ENCODE results near the gene RRP15.

The RRP15 gene

DNA sequence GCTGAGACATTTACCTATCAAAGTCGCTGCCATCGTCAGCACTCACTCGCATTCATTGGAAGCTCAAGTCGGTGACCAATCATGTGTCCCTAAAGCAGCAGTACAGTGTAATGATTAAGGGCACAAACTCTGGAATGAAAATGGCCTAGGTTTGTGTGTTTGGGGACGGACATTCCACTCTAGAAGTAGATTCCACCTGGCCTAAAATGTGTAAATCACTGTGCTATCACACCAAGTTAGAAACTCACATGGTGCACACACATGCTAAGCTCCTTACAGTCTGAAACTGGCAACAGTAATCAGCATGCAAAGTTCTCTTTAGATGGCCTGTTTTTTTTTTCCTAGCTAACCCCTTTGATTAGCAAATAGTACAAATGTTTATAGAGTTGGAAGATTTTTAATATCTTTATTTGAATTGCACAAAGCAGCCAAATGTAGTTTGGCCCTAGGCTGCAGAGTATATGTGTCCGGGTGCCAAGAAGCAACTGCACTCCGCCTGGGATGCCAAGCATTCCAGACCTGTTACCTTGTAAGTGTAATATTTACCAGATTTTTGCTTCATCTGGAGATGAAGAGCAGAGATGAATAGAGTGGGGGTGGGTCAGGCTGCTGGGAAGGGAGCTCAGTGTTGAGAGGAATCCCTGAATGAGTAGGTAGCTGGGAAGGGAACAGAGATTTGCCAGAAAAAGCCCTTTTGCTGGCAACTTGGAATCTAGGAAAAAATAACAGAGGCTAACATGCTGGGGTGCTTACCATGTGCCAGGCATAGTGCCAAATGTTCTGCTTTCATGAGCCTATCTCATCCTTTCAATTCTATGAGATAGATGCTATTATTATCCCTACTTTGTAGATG is 95.3 kb downstream of the RRP15 start:
- TF ChIP-seq, protein P1, sequence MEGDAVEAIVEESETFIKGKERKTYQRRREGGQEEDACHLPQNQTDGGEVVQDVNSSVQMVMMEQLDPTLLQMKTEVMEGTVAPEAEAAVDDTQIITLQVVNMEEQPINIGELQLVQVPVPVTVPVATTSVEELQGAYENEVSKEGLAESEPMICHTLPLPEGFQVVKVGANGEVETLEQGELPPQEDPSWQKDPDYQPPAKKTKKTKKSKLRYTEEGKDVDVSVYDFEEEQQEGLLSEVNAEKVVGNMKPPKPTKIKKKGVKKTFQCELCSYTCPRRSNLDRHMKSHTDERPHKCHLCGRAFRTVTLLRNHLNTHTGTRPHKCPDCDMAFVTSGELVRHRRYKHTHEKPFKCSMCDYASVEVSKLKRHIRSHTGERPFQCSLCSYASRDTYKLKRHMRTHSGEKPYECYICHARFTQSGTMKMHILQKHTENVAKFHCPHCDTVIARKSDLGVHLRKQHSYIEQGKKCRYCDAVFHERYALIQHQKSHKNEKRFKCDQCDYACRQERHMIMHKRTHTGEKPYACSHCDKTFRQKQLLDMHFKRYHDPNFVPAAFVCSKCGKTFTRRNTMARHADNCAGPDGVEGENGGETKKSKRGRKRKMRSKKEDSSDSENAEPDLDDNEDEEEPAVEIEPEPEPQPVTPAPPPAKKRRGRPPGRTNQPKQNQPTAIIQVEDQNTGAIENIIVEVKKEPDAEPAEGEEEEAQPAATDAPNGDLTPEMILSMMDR (IDR thresholded peaks at IDR 0.05; ENCODE audit: extremely low read depth, missing control alignments) = no peak
- no peak for DNase-seq (ENCODE audit: low spot score)

DNA sequence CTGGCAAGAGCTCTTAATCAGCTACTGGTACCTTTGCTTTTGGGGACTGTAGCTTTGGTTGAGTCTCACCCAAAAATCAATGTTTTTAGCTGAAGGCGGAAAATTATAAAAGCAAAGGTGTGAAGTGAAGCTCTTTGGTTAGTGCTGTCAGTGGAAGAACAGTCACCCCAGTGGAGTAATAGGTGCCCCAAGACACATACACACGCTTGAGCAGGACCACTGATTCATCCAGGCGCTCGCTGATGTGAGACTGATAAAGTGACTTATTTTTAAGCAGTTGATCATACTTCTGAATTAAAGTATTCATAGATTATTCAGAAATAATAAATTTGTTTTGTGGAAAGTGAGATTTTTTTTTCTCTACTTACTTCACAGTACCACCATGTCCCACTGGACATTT is 97.2 kb downstream of the RRP15 start:
- no peak for DNase-seq (ENCODE audit: low spot score)
- TF ChIP-seq, protein P1 (IDR thresholded peaks at IDR 0.05; ENCODE audit: extremely low read depth, missing control alignments) = no peak

DNA sequence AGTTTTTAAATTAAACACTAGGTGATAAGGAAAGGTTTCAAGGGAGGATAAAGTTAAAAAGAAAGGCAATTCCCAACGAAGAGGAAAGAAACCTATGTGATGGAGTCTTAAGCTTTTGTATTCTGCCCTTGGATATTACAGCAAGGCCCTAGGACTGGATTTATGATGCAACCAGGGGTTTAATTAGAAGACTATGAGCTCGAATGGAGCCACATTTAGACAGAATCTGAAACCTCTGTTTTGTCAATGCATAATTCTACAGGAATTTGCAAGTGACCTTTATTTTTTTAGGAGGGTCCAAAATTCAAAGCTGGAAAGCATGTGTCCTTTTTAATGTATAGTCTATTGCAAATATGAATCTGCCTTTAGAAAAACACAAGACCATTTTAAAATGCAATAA is 98.0 kb downstream of the RRP15 start:
- no peak for DNase-seq (ENCODE audit: low spot score)

DNA sequence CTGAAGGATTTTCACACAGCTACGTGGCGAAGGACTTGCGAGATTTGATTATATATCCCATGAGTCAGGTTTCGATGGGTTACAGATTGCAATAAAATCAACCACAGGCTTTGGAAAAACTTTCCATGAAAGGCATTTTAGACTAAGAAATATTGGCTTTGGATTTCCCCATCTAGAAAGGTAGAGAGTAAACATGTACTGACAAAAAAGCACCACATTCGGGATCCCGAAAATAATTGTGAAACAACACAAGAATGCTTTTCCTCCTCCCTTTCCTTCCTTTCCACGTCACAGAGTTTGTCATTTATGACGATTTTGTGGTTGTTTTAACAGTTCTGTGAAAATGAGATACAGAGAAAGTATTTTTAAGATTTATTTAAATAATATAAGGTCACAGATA is 98.6 kb downstream of the RRP15 start:
- DNase-seq (ENCODE audit: low spot score) = no peak
- TF ChIP-seq, protein P1 (IDR thresholded peaks at IDR 0.05; ENCODE audit: extremely low read depth, missing control alignments) = no peak

More for the DNA sequence above, 98.0 kb downstream of the RRP15 start:
- TF ChIP-seq, protein P1 (IDR thresholded peaks at IDR 0.05; ENCODE audit: extremely low read depth, missing control alignments) = no peak

DNA sequence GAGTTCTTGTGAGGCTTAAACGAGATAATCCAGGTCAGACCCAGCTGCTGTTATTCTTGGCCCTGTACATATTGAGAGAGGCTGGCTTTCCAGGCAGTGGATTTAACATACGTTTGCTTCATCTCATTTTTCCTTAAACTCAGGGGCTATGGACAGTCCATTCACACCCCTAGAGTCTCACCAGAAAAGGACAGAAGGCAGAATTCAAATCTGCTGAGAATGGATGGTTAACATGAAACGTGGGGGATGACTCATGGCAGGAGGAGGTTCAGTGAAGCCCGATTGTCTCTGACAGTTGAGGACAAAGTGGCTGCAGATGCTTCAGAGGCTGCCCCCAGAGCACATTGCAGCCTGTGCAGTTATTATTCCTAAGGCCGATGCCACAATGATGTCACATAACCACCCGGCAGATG is 99.5 kb downstream of the RRP15 start:
- DNase-seq (ENCODE audit: low spot score) = no peak
- TF ChIP-seq, protein P1 (IDR thresholded peaks at IDR 0.05; ENCODE audit: extremely low read depth, missing control alignments) = no peak

Data from GM20000 (cell line).